Smooth muscle cell of the brain vasculature (primary cell): ENCODE measurements around the gene TGM4.

ENCODE experiments used
- DNase-seq: peaks from one replicate; pipeline ENCODE4 v3.0.0-alpha.2; 2012; ENCODE audit warnings: low read depth, low spot score

The TGM4 gene

GRCh38 chr3:44952689-44953088 is 78.3 kb downstream of the TGM4 start:
- no peak for DNase-seq

GRCh38 chr3:44954304-44954703 is 79.9 kb downstream of the TGM4 start:
- no peak for DNase-seq

GRCh38 chr3:44954962-44955361 is 80.6 kb downstream of the TGM4 start:
- no peak for DNase-seq

GRCh38 chr3:44955917-44956316 is 81.5 kb downstream of the TGM4 start:
- no peak for DNase-seq

- DNase-seq, result no peak
Measured at GRCh38 chr3:44957986-44958385, 83.6 kb downstream of the TGM4 start.

GRCh38 chr3:44958386-44958785 is 84.0 kb downstream of the TGM4 start:
- DNase-seq, result no peak

- no peak for DNase-seq
Measured at GRCh38 chr3:44960387-44961026, 86.1 kb downstream of the TGM4 start.

- no peak for DNase-seq
Measured at GRCh38 chr3:44961888-44962287, 87.5 kb downstream of the TGM4 start.

- no peak for DNase-seq
Measured at GRCh38 chr3:44962621-44963393, 88.4 kb downstream of the TGM4 start.

GRCh38 chr3:44963571-44964325 is 89.3 kb downstream of the TGM4 start:
- DNase-seq, result no peak
